IPS-NIHi7 (cell line): ENCODE data around the gene CERS1.

Experiments used
- DNase-seq: peaks from one replicate; pipeline ENCODE4 v3.0.0; 2012; ENCODE audit warnings: mixed read lengths; ENCODE audit errors: extremely low spot score

Gene CERS1

GRCh38 chr19:18895824-18896341 is at the start of gene CERS1:
Gene CERS1 (minus strand): TSS chr19:18896158. CDS start chr19:18896072, 86 bp downstream.
- DNase-seq = peak; percentile 82

- DNase-seq = no peak
Measured at GRCh38 chr19:18945297-18945696, 49.3 kb upstream of the CERS1 start.

GRCh38 chr19:18943465-18943864 is 47.5 kb upstream of the CERS1 start:
- no peak for DNase-seq

GRCh38 chr19:18942692-18943091 is 46.7 kb upstream of the CERS1 start:
- DNase-seq = no peak

GRCh38 chr19:18941628-18942354 is 45.8 kb upstream of the CERS1 start:
- DNase-seq = no peak

- DNase-seq = peak; percentile 93
Measured at GRCh38 chr19:18940769-18941627, 45.0 kb upstream of the CERS1 start, which contains the start of gene HOMER3. Gene HOMER3 (minus strand): TSS chr19:18941217. CDS start chr19:18938982, 2,235 bp downstream.

- peak; percentile 77 for DNase-seq
Measured at GRCh38 chr19:18939922-18940768, 44.2 kb upstream of the CERS1 start.

- no peak for DNase-seq
Measured at GRCh38 chr19:18939163-18939562, 43.2 kb upstream of the CERS1 start.

- no peak for DNase-seq
Measured at GRCh38 chr19:18933297-18933696, 37.3 kb upstream of the CERS1 start.

- DNase-seq = peak; percentile 97
Measured at GRCh38 chr19:18932216-18932841, 36.4 kb upstream of the CERS1 start.

- DNase-seq = no peak
Measured at GRCh38 chr19:18931316-18932162, 35.6 kb upstream of the CERS1 start.

- DNase-seq = no peak
Measured at GRCh38 chr19:18929311-18929710, 33.4 kb upstream of the CERS1 start.

- no peak for DNase-seq
Measured at GRCh38 chr19:18928018-18928805, 32.3 kb upstream of the CERS1 start.

GRCh38 chr19:18924684-18925213 is 28.8 kb upstream of the CERS1 start:
- no peak for DNase-seq

- DNase-seq = no peak
Measured at GRCh38 chr19:18922228-18922985, 26.4 kb upstream of the CERS1 start.

GRCh38 chr19:18921593-18921992 is 25.6 kb upstream of the CERS1 start:
- no peak for DNase-seq

- no peak for DNase-seq
Measured at GRCh38 chr19:18920400-18920799, 24.4 kb upstream of the CERS1 start.

GRCh38 chr19:18919900-18920214 is 23.9 kb upstream of the CERS1 start:
- no peak for DNase-seq
